Neural cell (in vitro differentiated cells): Measurements from ENCODE around the gene DLG2. TPM values are rescaled to one million over a fixed set of nuclear protein-coding genes. Genes with fewer than 3 reads are reported as not detected.

Experiments used
- H2AFZ ChIP-seq: fragments of 200-600, 300-800 bp; sonication (generic), shearing (Covaris generic); 2 replicates; pipeline ENCODE4 v1.6.0; 2014; ENCODE audit warnings: low read depth, mild to moderate bottlenecking, antibody characterized with exemption, low read length, moderate library complexity
- H3F3A ChIP-seq: fragments of 200-600 bp; shearing (Covaris generic); 2 replicates; pipeline ENCODE4 v1.6.1; 2016; ENCODE audit warnings: mild to moderate bottlenecking, moderate library complexity, mixed read lengths, antibody characterized with exemption, low read length; ENCODE audit not compliant: insufficient read depth, poor library complexity, severe bottlenecking
- H3K27ac ChIP-seq: fragments of 200-600, 300-800 bp; sonication (generic), shearing (Covaris generic); 2 replicates; pipeline ENCODE4 v1.5.1; 2014; ENCODE audit warnings: mild to moderate bottlenecking, low read length, moderate library complexity
- H3K27me3 ChIP-seq: fragments of 300-800, 200-600 bp; sonication (generic), shearing (Covaris generic); 2 replicates; pipeline ENCODE4 v1.6.0; 2014; ENCODE audit warnings: mild to moderate bottlenecking, low read depth, low read length, moderate library complexity; ENCODE audit not compliant: insufficient read depth
- H3K36me3 ChIP-seq: fragments of 300-800, 200-600 bp; sonication (generic), shearing (Covaris generic); 2 replicates; pipeline ENCODE4 v1.5.1; 2014; ENCODE audit warnings: mild to moderate bottlenecking, antibody characterized with exemption, low read length, moderate library complexity; ENCODE audit not compliant: insufficient read depth
- H3K4me2 ChIP-seq: fragments of 300-800, 200-600 bp; sonication (generic), shearing (Covaris generic); 2 replicates; pipeline ENCODE4 v1.6.0; 2014; ENCODE audit warnings: mild to moderate bottlenecking, low read length
- H3K4me3 ChIP-seq: fragments of 300-800, 200-600 bp; sonication (generic), shearing (Covaris generic); 2 replicates; pipeline ENCODE4 v1.5.1; 2014; ENCODE audit warnings: mild to moderate bottlenecking, low read length, moderate library complexity
- H3K79me2 ChIP-seq: fragments of 200-600 bp; shearing (Covaris generic); replicated peaks from 2 replicates; pipeline ENCODE4 v1.6.0; 2014; ENCODE audit warnings: mild to moderate bottlenecking, low read length, moderate library complexity; ENCODE audit not compliant: insufficient read depth
- H3K9ac ChIP-seq: fragments of 300-800, 200-600 bp; sonication (generic), shearing (Covaris generic); 2 replicates; pipeline ENCODE4 v1.6.1; 2016; ENCODE audit warnings: mild to moderate bottlenecking, low read length, mixed read lengths
- H3K9me2 ChIP-seq: fragments of 200-600 bp; shearing (Covaris generic); 2 replicates; pipeline ENCODE4 v1.6.1; 2016; ENCODE audit warnings: mild to moderate bottlenecking, low read length, mixed read lengths; ENCODE audit not compliant: insufficient read depth
- H3K9me3 ChIP-seq: fragments of 200-600, 300-800 bp; sonication (generic), shearing (Covaris generic); 2 replicates; pipeline ENCODE4 v1.6.1; 2016; ENCODE audit warnings: mild to moderate bottlenecking, mixed run types, low read length, moderate library complexity, mixed read lengths
- H4K20me1 ChIP-seq: fragments of 200-600 bp; shearing (Covaris generic); 2 replicates; pipeline ENCODE4 v1.6.1; 2016; ENCODE audit warnings: mild to moderate bottlenecking, mixed run types; ENCODE audit not compliant: insufficient read depth
- EP300 ChIP-seq: fragments of 450-650 bp; conservative IDR thresholded peaks from 2 replicates; pipeline ENCODE4 v1.6.1; 2014; ENCODE audit warnings: antibody characterized with exemption, mild to moderate bottlenecking, moderate library complexity; ENCODE audit not compliant: poor library complexity, severe bottlenecking
- MXI1 ChIP-seq: fragments of 450-650 bp; conservative IDR thresholded peaks from 2 replicates; pipeline ENCODE4 v1.6.1; 2014; ENCODE audit warnings: antibody characterized with exemption, mild to moderate bottlenecking; ENCODE audit not compliant: poor library complexity, severe bottlenecking
- POLR2AphosphoS5 ChIP-seq: IDR thresholded peaks from 2 replicates; pipeline ENCODE4 v1.6.1; 2012
- RAD21 ChIP-seq: fragments of 450-650 bp; conservative IDR thresholded peaks from 2 replicates; pipeline ENCODE4 v1.6.1; 2014; ENCODE audit warnings: antibody characterized with exemption, mild to moderate bottlenecking, moderate library complexity
- SMC3 ChIP-seq: fragments of 450-650 bp; conservative IDR thresholded peaks from 2 replicates; pipeline ENCODE4 v1.6.1; 2014; ENCODE audit warnings: antibody characterized with exemption, mild to moderate bottlenecking, moderate library complexity; ENCODE audit not compliant: poor library complexity
- TAF1 ChIP-seq: IDR thresholded peaks from 2 replicates; pipeline ENCODE4 v1.6.1; 2012; ENCODE audit warnings: low read depth
- polyA plus RNA-seq: library from polyadenylated mRNA; depleted of rRNA; stranded (reverse); fragments of >200 nt; gene quantifications from 2 replicates; pipeline ENCODE4 v1.2.3, GENCODE V29; 2014
- TF ChIP-seq, protein P1 (sequence below): IDR thresholded peaks from 2 replicates; pipeline ENCODE4 v1.6.1; 2012; ENCODE audit warnings: borderline replicate concordance
- TF ChIP-seq, protein P2 (sequence below): fragments of 450-650 bp; IDR thresholded peaks from 2 replicates; pipeline ENCODE4 v1.5.1; 2014; ENCODE audit warnings: antibody characterized with exemption, mild to moderate bottlenecking, moderate library complexity; ENCODE audit not compliant: poor library complexity, severe bottlenecking

The DLG2 gene
- polyA plus RNA-seq, 1 donor from 2014 or later: 179 TPM

DNA sequence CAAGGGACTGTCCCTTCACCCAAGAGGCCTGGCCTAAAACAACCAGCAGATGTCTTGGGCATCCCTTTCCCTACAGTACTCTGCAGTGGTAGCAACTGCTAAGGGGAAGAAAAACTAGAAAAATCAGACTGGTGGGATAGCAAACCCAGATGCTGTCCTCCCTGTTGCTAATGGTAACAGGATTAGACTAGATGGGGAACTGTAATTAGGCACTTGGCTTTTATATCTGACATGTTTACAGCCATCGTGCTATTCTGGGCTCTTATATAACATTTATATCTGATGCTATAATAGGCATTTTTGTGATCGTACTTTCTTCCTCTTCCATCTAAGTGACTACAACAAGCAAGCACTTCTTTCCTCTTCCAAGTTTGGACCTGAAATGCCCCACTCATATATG is 316.7 kb downstream of the DLG2 start:
- H3F3A ChIP-seq: no peaks in the 10 kb centered on the region
- H3K9me3 ChIP-seq: no peaks in the 10 kb centered on the region
- no peaks in the 10 kb centered on the region for H3K79me2 ChIP-seq
- no peak overlapping the region for H3K27ac ChIP-seq
- H3K9ac ChIP-seq: no peak overlapping the region
- no peaks in the 10 kb centered on the region for H3K27me3 ChIP-seq
- no peak overlapping the region for H2AFZ ChIP-seq
- TF ChIP-seq EP300 (no peak), MXI1 (no peak), TAF1 (no peak), POLR2AphosphoS5 (peak; percentile 29), SMC3 (no peak)
- TF ChIP-seq, protein P1, sequence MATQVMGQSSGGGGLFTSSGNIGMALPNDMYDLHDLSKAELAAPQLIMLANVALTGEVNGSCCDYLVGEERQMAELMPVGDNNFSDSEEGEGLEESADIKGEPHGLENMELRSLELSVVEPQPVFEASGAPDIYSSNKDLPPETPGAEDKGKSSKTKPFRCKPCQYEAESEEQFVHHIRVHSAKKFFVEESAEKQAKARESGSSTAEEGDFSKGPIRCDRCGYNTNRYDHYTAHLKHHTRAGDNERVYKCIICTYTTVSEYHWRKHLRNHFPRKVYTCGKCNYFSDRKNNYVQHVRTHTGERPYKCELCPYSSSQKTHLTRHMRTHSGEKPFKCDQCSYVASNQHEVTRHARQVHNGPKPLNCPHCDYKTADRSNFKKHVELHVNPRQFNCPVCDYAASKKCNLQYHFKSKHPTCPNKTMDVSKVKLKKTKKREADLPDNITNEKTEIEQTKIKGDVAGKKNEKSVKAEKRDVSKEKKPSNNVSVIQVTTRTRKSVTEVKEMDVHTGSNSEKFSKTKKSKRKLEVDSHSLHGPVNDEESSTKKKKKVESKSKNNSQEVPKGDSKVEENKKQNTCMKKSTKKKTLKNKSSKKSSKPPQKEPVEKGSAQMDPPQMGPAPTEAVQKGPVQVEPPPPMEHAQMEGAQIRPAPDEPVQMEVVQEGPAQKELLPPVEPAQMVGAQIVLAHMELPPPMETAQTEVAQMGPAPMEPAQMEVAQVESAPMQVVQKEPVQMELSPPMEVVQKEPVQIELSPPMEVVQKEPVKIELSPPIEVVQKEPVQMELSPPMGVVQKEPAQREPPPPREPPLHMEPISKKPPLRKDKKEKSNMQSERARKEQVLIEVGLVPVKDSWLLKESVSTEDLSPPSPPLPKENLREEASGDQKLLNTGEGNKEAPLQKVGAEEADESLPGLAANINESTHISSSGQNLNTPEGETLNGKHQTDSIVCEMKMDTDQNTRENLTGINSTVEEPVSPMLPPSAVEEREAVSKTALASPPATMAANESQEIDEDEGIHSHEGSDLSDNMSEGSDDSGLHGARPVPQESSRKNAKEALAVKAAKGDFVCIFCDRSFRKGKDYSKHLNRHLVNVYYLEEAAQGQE: no peak
- H3K4me3 ChIP-seq: no peak overlapping the region
- H3K4me2 ChIP-seq: no peak overlapping the region
- no peaks in the 10 kb centered on the region for H3K36me3 ChIP-seq
- H4K20me1 ChIP-seq: no peaks in the 10 kb centered on the region
- H3K9me2 ChIP-seq: no peaks in the 10 kb centered on the region

DNA sequence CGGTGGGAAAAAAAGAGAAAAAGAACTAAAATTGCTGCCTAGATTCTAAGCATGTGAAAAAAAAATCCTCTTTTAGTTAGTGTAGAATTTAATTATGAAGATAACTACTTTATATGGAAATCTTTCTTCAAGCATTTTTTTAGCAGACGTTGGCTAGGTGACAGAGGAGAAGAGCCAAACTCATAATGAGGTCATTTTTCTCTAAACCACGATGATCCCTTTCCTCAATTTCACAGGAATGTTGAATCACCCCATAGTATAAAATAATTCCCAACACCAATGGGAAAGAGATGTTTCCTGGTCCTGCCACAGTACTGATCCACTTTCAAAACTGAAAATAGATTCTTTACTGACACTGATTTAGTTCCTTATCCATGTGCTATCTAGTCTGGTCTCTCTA is 319.8 kb downstream of the DLG2 start:
- Histone ChIP-seq H4K20me1 (no peaks in the 10 kb centered on the region), H3K79me2 (no peaks in the 10 kb centered on the region), H3K27me3 (no peaks in the 10 kb centered on the region), H3K9me3 (no peaks in the 10 kb centered on the region), H3K27ac (no peak overlapping the region), H3K9ac (no peak overlapping the region), H2AFZ (no peak overlapping the region), H3K4me3 (no peak overlapping the region), H3K9me2 (no peaks in the 10 kb centered on the region), H3K4me2 (no peak overlapping the region), H3K36me3 (no peaks in the 10 kb centered on the region), H3F3A (no peaks in the 10 kb centered on the region)
- TF ChIP-seq EP300 (no peak), RAD21 (no peak), MXI1 (no peak), POLR2AphosphoS5 (no peak)
- TF ChIP-seq, protein P2, sequence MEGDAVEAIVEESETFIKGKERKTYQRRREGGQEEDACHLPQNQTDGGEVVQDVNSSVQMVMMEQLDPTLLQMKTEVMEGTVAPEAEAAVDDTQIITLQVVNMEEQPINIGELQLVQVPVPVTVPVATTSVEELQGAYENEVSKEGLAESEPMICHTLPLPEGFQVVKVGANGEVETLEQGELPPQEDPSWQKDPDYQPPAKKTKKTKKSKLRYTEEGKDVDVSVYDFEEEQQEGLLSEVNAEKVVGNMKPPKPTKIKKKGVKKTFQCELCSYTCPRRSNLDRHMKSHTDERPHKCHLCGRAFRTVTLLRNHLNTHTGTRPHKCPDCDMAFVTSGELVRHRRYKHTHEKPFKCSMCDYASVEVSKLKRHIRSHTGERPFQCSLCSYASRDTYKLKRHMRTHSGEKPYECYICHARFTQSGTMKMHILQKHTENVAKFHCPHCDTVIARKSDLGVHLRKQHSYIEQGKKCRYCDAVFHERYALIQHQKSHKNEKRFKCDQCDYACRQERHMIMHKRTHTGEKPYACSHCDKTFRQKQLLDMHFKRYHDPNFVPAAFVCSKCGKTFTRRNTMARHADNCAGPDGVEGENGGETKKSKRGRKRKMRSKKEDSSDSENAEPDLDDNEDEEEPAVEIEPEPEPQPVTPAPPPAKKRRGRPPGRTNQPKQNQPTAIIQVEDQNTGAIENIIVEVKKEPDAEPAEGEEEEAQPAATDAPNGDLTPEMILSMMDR: no peak
- TF ChIP-seq, protein P1: no peak
